Endothelial cell of umbilical vein (primary cell): ENCODE data around the gene ERBB4. TPM values are rescaled to one million over a fixed set of nuclear protein-coding genes. Genes with fewer than 3 reads are reported as not detected.

Source experiments
- BruUV-seq: library from RNA; stranded (reverse); fragments of 400-500 nt; replicated peaks from 2 replicates; lab custom pipeline; 2021; lab: Mats Ljungman, UMichigan
- CTCF ChIA-PET: fragments of 300-600, 350-600 bp; sonication (Branson Sonifier 250); formaldehyde crosslinking; loops from one replicate; lab custom pipeline; 2021; ENCODE audit warnings: antibody characterized with exemption, inconsistent platforms; lab: Charles Lee
- POLR2A ChIA-PET: fragments of 300-600, 350-600 bp; sonication (Branson Sonifier 250); formaldehyde crosslinking; loops from one replicate; lab custom pipeline; 2021; ENCODE audit warnings: antibody characterized with exemption, inconsistent platforms; lab: Charles Lee
- DNase-seq: peaks from one replicate; pipeline ENCODE4 v3.0.0-alpha.2; 2011; ENCODE audit warnings: low read depth, low spot score
- FAIRE-seq: peaks from 2 replicates; lab custom pipeline; 2011; peaks lifted over from hg19 to GRCh38; lab: Jason Lieb, UNC
- H2AFZ ChIP-seq: 2 replicates; pipeline ENCODE4 v1.6.0; 2012; ENCODE audit warnings: low read depth, low read length, control low read depth, inconsistent platforms
- H3K27ac ChIP-seq: 2 replicates; pipeline ENCODE4 v1.5.1; 2011; ENCODE audit warnings: low read depth, mild to moderate bottlenecking, control low read depth, low read length, moderate library complexity; ENCODE audit not compliant: insufficient read depth
- H3K27me3 ChIP-seq, 2 experiments: 2 replicates each; pipeline versions ENCODE4 v1.6.0 to v1.6.1; 2011; ENCODE audit warnings: low read length in 2 of 2, mixed read lengths in 1 of 2; ENCODE audit not compliant: control insufficient read depth in 2 of 2, insufficient read depth in 2 of 2
- H3K36me3 ChIP-seq, 2 experiments: 2 replicates in 1 of 2; 3 replicates in 1 of 2; pipeline ENCODE4 v1.5.1; 2011; ENCODE audit warnings: low read length in 2 of 2, mild to moderate bottlenecking in 1 of 2, moderate library complexity in 1 of 2; ENCODE audit not compliant: control insufficient read depth in 2 of 2, insufficient read depth in 2 of 2; ENCODE audit errors: extremely low read depth in 1 of 2
- H3K4me1 ChIP-seq: 3 replicates; pipeline ENCODE4 v1.5.1; 2011; ENCODE audit warnings: mild to moderate bottlenecking, low read length; ENCODE audit not compliant: control insufficient read depth, insufficient read depth; ENCODE audit errors: extremely low read depth
- H3K4me2 ChIP-seq: 2 replicates; pipeline ENCODE4 v1.6.1; 2011; ENCODE audit warnings: low read length, control low read depth, mixed read lengths; ENCODE audit not compliant: insufficient read depth
- H3K4me3 ChIP-seq, 3 experiments: fragments of 200-600 bp in 1 of 3; sonication (generic), shearing (Covaris generic) in 1 of 3; replicated peaks in 1 of 3; 2 replicates each; pipeline ENCODE4 v1.5.1; 2011 to 2016; ENCODE audit warnings: control low read depth in 3 of 3, low read length in 3 of 3, mild to moderate bottlenecking in 2 of 3, inconsistent platforms in 1 of 3, low read depth in 1 of 3, moderate library complexity in 1 of 3; ENCODE audit not compliant: insufficient read depth in 1 of 3
- H3K79me2 ChIP-seq: 2 replicates; pipeline ENCODE4 v1.6.0; 2012; ENCODE audit warnings: low read length, inconsistent platforms; ENCODE audit not compliant: control insufficient read depth, insufficient read depth
- H3K9ac ChIP-seq: replicated peaks from 2 replicates; pipeline ENCODE3; 2011; ENCODE audit warnings: low read length, control low read depth; ENCODE audit not compliant: insufficient read depth; ENCODE audit errors: extremely low read depth
- H3K9me1 ChIP-seq: replicated peaks from 3 replicates; pipeline ENCODE4 v1.6.0; 2011; ENCODE audit warnings: mild to moderate bottlenecking, low read length; ENCODE audit not compliant: control insufficient read depth, insufficient read depth; ENCODE audit errors: extremely low read depth
- H3K9me3 ChIP-seq: replicated peaks from 2 replicates; pipeline ENCODE4 v1.5.1; 2012; ENCODE audit warnings: low read length, inconsistent platforms; ENCODE audit not compliant: control insufficient read depth, insufficient read depth
- H4K20me1 ChIP-seq: replicated peaks from 2 replicates; pipeline ENCODE3; 2011; ENCODE audit warnings: mild to moderate bottlenecking, low read length; ENCODE audit not compliant: control insufficient read depth, insufficient read depth; ENCODE audit errors: extremely low read depth
- CTCF ChIP-seq, 2 donors: IDR thresholded peaks; 1 replicate in 1 of 2; 2 replicates in 1 of 2; pipeline ENCODE4 v1.5.1; 2011; ENCODE audit warnings: low read length in 2 of 2, mild to moderate bottlenecking in 2 of 2, moderate library complexity in 2 of 2, control low read depth in 1 of 2, inconsistent platforms in 1 of 2, low read depth in 1 of 2; ENCODE audit not compliant: insufficient read depth in 1 of 2; ENCODE audit errors: extremely low read depth in 1 of 2
- EZH2 ChIP-seq: IDR thresholded peaks from 2 replicates; pipeline ENCODE4 v1.6.1; 2012; ENCODE audit warnings: borderline replicate concordance, low read depth, mild to moderate bottlenecking, moderate library complexity, low read length, inconsistent platforms; ENCODE audit not compliant: severe bottlenecking
- FOS ChIP-seq: IDR thresholded peaks from 2 replicates; pipeline ENCODE4 v1.6.1; 2011; ENCODE audit warnings: mild to moderate bottlenecking, low read length, moderate library complexity, borderline replicate concordance; ENCODE audit not compliant: insufficient read depth
- GATA2 ChIP-seq: IDR thresholded peaks from 2 replicates; pipeline ENCODE4 v1.7.0; 2011; ENCODE audit warnings: low read depth, mild to moderate bottlenecking, moderate library complexity, mixed read lengths, low read length; ENCODE audit not compliant: insufficient read length, insufficient read depth
- JUN ChIP-seq: IDR thresholded peaks from 2 replicates; pipeline ENCODE4 v1.6.1; 2011; ENCODE audit warnings: borderline replicate concordance, low read depth; ENCODE audit not compliant: insufficient read length, insufficient read depth
- MAX ChIP-seq: IDR thresholded peaks from 2 replicates; pipeline ENCODE4 v1.6.1; 2011; ENCODE audit not compliant: insufficient read depth, insufficient read length
- MYC ChIP-seq: IDR thresholded peaks from one replicate; pipeline ENCODE4 v1.6.1; 2011; ENCODE audit warnings: mild to moderate bottlenecking, low read depth, low read length
- POLR2A ChIP-seq: IDR thresholded peaks from 2 replicates; pipeline ENCODE4 v1.6.1; 2012; ENCODE audit warnings: low read depth, mild to moderate bottlenecking, control low read depth, low read length
- POLR2AphosphoS5 ChIP-seq: IDR thresholded peaks from 2 replicates; pipeline ENCODE4 v1.6.1; 2012; ENCODE audit warnings: low read depth, mild to moderate bottlenecking, control low read depth, low read length, moderate library complexity; ENCODE audit not compliant: insufficient read depth
- dilution Hi-C: fragments of 300-500 bp; cut with MboI; formaldehyde crosslinking; loops from one replicate; pipeline ENCODE4 v1.15.0; 2019; ENCODE audit warnings: low sequenced_read_pairs; ENCODE audit not compliant: extremely low pct_ligation_motif_present
- intact Hi-C: fragments of 100-400 bp; cut with micrococcal nuclease; formaldehyde crosslinking; loops from one replicate; pipeline ENCODE4 v1.10.0; 2022
- polyA plus RNA-seq, 4 experiments: library from polyadenylated mRNA; depleted of rRNA in 3 of 4; stranded (reverse) in 3 of 4; unstranded in 1 of 4; fragments of >200 nt; gene quantifications; 2 replicates each; pipeline versions ENCODE4 v1.2.1 to v1.2.3, GENCODE V29; 2011 to 2012; ENCODE audit warnings: missing spikeins in 1 of 4
- total RNA-seq: library from RNA; stranded (reverse); gene quantifications from 2 replicates; pipeline ENCODE4 v1.2.3, GENCODE V29; 2021

The ERBB4 gene
- total and polyA plus RNA-seq, 2 donors (not counting 3 experiments of a cell fraction or from before 2014, with no cell fraction given): 0.01 to 0.27 TPM

- TF ChIP-seq EZH2 (no peak), GATA2 (no peak), POLR2AphosphoS5 (no peak), MAX (no peak), CTCF (IDR thresholded peaks at IDR 0.05; ENCODE audit: extremely low read depth in 1 of 2, insufficient read depth in 1 of 2, low read depth in 1 of 2, low read length in 2 of 2) (no peak), MYC (no peak), FOS (no peak), POLR2A (no peak), JUN (no peak)
- BruUV-seq: no TSS peak
- ChIA-PET POLR2A (no interaction called here), CTCF (no interaction called here)
- Histone ChIP-seq H3K9ac (no peak overlapping the region), H3K4me2 (no peak overlapping the region), H3K9me1 (no peaks in the 10 kb centered on the region), H3K79me2 (no peaks in the 10 kb centered on the region), H3K27ac (no peak overlapping the region), H3K4me3 (no peak overlapping the region), H3K9me3 (no peaks in the 10 kb centered on the region), H3K27me3 (no peaks in the 10 kb centered on the region), H3K4me1 (no peaks in the 10 kb centered on the region), H4K20me1 (no peaks in the 10 kb centered on the region), H2AFZ (no peak overlapping the region), H3K36me3 (no peaks in the 10 kb centered on the region)
- dilution Hi-C loops: no loop called here
- intact Hi-C loops: no loop called here
- DNase-seq: no peak
- FAIRE-seq: no peak
Observed at GRCh38 chr2:211364911-211365310, 1173.7 kb downstream of the ERBB4 start.
